Esophagus squamous epithelium (tissue), 4 donors: ENCODE data around the gene SCN8A.

ENCODE experiments used
- POLR2A ChIP-seq, 4 donors: fragments of 450-650 bp; IDR thresholded peaks; one replicate each; pipeline ENCODE4 v1.6.1; 2017; ENCODE audit warnings: antibody characterized with exemption in 4 of 4, mild to moderate bottlenecking in 4 of 4, moderate library complexity in 3 of 4
- TF ChIP-seq, protein P1 (sequence below), 6 experiments: fragments of 450-650 bp in 4 of 6; fragments of 200-600 bp in 2 of 6; sonication (generic) in 2 of 6; IDR thresholded peaks; one replicate each; pipeline ENCODE4 v1.5.1; 2016 to 2019; ENCODE audit warnings: antibody characterized with exemption in 6 of 6, mild to moderate bottlenecking in 4 of 6, moderate library complexity in 4 of 6

DNA sequence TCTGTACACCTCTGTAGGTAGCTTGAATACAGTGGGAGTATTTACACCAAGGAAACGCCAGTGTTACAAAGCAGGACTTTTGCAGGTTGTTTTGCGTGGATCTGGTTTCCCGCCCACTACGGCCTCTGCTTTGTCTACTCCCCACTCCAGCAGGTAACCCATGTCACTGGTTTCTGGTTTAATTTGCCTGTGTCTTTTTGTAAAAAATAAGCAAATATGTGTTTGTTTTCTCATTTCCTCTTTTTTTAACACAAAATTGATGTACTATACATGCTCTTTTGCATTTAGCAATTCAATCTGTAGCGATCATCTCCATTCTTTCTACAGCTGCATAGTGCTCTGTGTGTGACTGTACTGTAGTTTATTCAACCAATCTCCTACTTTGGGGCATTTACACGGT, 43.4 kb upstream of the SCN8A start:
- TF ChIP-seq, protein P1, sequence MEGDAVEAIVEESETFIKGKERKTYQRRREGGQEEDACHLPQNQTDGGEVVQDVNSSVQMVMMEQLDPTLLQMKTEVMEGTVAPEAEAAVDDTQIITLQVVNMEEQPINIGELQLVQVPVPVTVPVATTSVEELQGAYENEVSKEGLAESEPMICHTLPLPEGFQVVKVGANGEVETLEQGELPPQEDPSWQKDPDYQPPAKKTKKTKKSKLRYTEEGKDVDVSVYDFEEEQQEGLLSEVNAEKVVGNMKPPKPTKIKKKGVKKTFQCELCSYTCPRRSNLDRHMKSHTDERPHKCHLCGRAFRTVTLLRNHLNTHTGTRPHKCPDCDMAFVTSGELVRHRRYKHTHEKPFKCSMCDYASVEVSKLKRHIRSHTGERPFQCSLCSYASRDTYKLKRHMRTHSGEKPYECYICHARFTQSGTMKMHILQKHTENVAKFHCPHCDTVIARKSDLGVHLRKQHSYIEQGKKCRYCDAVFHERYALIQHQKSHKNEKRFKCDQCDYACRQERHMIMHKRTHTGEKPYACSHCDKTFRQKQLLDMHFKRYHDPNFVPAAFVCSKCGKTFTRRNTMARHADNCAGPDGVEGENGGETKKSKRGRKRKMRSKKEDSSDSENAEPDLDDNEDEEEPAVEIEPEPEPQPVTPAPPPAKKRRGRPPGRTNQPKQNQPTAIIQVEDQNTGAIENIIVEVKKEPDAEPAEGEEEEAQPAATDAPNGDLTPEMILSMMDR (IDR thresholded peaks at IDR 0.05): no peak
- no peak for TF ChIP-seq POLR2A (IDR thresholded peaks at IDR 0.05)
